ENCODE measurements around the gene ASPRV1.

GRCh38 chr2:69995511-69995910 lies 34.1 kb upstream of the ASPRV1 start:
- TF ChIP-seq CTCF (IDR thresholded peaks at IDR 0.05) (no peak), RCOR1 (IDR thresholded peaks at IDR 0.05; ENCODE audit: low read depth, low read length) (no peak), KDM1A (IDR thresholded peaks at IDR 0.05; ENCODE audit: low read depth) (no peak), POLR2A (IDR thresholded peaks at IDR 0.05; ENCODE audit: low read length) (no peak), PBX3 (IDR thresholded peaks at IDR 0.05) (no peak), HDAC2 (IDR thresholded peaks at IDR 0.05) (no peak), CEBPB (IDR thresholded peaks at IDR 0.05) (no peak), JUN (IDR thresholded peaks at IDR 0.05) (no peak)
- TF ChIP-seq, protein P1, sequence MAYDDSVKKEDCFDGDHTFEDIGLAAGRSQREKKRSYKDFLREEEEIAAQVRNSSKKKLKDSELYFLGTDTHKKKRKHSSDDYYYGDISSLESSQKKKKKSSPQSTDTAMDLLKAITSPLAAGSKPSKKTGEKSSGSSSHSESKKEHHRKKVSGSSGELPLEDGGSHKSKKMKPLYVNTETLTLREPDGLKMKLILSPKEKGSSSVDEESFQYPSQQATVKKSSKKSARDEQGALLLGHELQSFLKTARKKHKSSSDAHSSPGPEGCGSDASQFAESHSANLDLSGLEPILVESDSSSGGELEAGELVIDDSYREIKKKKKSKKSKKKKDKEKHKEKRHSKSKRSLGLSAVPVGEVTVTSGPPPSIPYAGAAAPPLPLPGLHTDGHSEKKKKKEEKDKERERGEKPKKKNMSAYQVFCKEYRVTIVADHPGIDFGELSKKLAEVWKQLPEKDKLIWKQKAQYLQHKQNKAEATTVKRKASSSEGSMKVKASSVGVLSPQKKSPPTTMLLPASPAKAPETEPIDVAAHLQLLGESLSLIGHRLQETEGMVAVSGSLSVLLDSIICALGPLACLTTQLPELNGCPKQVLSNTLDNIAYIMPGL (CRISPR knock-in tag; IDR thresholded peaks at IDR 0.05; ENCODE audit: borderline replicate concordance) = no peak
- TF ChIP-seq, protein P2, sequence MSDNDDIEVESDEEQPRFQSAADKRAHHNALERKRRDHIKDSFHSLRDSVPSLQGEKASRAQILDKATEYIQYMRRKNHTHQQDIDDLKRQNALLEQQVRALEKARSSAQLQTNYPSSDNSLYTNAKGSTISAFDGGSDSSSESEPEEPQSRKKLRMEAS (IDR thresholded peaks at IDR 0.05) = no peak
